ENCODE results near the gene SYNE2.

GRCh38 chr14:64025479-64025878, 172.7 kb downstream of the SYNE2 start:
- TF ChIP-seq CTCF (IDR thresholded peaks at IDR 0.05; ENCODE audit: low read depth, low read length) (no peak), POLR2A (IDR thresholded peaks at IDR 0.05; ENCODE audit: extremely low read depth, insufficient read length) (no peak), MAX (IDR thresholded peaks at IDR 0.05; ENCODE audit: low read depth, low read length) (no peak)

Measured in NB4 (cell line).